ENCODE results near the gene ST6GALNAC2.

DNA sequence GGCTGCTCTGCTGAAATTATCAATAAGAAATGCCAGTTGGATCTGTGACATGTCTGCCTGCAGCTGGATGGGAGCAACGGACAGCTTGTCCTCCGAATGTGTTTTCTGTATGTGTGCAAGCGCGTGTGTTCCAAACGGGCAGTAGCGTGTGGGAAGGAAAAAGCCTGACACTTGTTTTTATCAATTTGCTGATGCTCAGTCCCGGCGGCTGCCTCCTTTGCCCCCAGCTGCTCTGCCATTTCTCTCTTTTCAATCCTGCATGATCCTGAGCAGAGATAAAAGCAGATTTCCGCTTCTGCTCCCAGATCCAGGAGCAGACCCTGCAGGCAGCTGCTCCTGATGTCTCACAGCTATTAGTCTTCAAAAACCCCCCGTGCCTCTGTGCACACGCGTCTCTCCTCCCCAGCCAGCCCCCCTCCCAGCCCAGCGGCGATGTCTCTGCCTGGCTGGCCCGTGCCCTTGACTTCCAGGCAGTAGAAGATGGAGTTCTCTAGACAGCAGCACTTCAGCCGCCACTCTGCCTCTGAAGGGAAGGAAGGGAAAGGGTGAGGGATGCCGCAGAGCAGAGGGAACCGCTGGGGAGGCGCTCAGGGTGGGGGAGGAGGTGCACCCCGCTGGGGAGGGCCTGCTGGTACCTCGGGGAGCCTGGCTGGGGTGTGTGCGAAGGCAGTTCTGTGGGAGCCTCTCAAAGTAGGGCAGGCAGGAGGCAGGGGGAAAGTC lies 41.7 kb downstream of the ST6GALNAC2 start:
- TF ChIP-seq, protein P1, sequence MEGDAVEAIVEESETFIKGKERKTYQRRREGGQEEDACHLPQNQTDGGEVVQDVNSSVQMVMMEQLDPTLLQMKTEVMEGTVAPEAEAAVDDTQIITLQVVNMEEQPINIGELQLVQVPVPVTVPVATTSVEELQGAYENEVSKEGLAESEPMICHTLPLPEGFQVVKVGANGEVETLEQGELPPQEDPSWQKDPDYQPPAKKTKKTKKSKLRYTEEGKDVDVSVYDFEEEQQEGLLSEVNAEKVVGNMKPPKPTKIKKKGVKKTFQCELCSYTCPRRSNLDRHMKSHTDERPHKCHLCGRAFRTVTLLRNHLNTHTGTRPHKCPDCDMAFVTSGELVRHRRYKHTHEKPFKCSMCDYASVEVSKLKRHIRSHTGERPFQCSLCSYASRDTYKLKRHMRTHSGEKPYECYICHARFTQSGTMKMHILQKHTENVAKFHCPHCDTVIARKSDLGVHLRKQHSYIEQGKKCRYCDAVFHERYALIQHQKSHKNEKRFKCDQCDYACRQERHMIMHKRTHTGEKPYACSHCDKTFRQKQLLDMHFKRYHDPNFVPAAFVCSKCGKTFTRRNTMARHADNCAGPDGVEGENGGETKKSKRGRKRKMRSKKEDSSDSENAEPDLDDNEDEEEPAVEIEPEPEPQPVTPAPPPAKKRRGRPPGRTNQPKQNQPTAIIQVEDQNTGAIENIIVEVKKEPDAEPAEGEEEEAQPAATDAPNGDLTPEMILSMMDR (IDR thresholded peaks at IDR 0.05): no peak
- TF ChIP-seq EP300 (IDR thresholded peaks at IDR 0.05) (no peak), POLR2A (IDR thresholded peaks at IDR 0.05) (no peak)

Data from tibial nerve (tissue), 4 donors.